Progenitor cell of endocrine pancreas (in vitro differentiated cells): ENCODE data around the gene CHRNA3. TPM values are rescaled to one million over a fixed set of nuclear protein-coding genes. Genes with fewer than 3 reads are reported as not detected.

Source experiments
- DNase-seq: peaks from one replicate; pipeline ENCODE4 v3.0.0; 2021; ENCODE audit warnings: low spot score; ENCODE audit not compliant: unreplicated experiment
- H3K27ac Mint-ChIP-seq: 2 replicates; pipeline ENCODE4 v1.8.0; 2021; ENCODE audit warnings: mild to moderate bottlenecking, moderate library complexity, mixed read lengths
- H3K27me3 Mint-ChIP-seq: 2 replicates; pipeline ENCODE4 v1.8.0; 2021; ENCODE audit warnings: mixed read lengths
- H3K36me3 Mint-ChIP-seq: 2 replicates; pipeline ENCODE4 v1.8.0; 2022; ENCODE audit warnings: mixed read lengths; ENCODE audit not compliant: insufficient read depth
- H3K4me1 Mint-ChIP-seq: 2 replicates; pipeline ENCODE4 v1.8.0; 2021; ENCODE audit warnings: low read depth, mixed read lengths
- H3K4me3 Mint-ChIP-seq: 2 replicates; pipeline ENCODE4 v1.8.0; 2021; ENCODE audit warnings: low read depth, mild to moderate bottlenecking, moderate library complexity, mixed read lengths
- H3K9me3 Mint-ChIP-seq: 2 replicates; pipeline ENCODE4 v1.8.0; 2021; ENCODE audit warnings: low read depth, mixed read lengths
- CTCF ChIP-seq: fragments of 200-600 bp; sonication (generic); IDR thresholded peaks from one replicate; pipeline ENCODE4 v1.5.0; 2021; ENCODE audit warnings: antibody characterized with exemption, mild to moderate bottlenecking; ENCODE audit not compliant: unreplicated experiment
- total RNA-seq: library from RNA; stranded (reverse); gene quantifications from 2 replicates; pipeline ENCODE4 v1.2.1, GENCODE V29; 2021

CHRNA3 gene
- total RNA-seq, 1 donor from 2014 or later = 0.29 TPM

- TF ChIP-seq CTCF = no peak
- Mint-ChIP-seq H3K4me1 (peaks cover 3% of the 10 kb centered on the region), H3K9me3 (no peaks in the 10 kb centered on the region), H3K4me3 (peak overlapping the region; percentile 75), H3K27ac (no peak overlapping the region), H3K27me3 (peaks cover 31% of the 10 kb centered on the region), H3K36me3 (no peaks in the 10 kb centered on the region)
- no peak for DNase-seq
These were observed 21.0 kb upstream of the CHRNA3 start for GRCh38 chr15:78641749-78642275.

- H3K4me3 Mint-ChIP-seq = peak within 1 kb of the TSS; percentile 75
- H3K9me3 Mint-ChIP-seq = no peaks in the 10 kb centered on the region
- DNase-seq = no peak
- no peaks in the 10 kb centered on the region for H3K36me3 Mint-ChIP-seq
- peaks cover 3% of the 10 kb centered on the region for H3K4me1 Mint-ChIP-seq
- H3K27ac Mint-ChIP-seq = no peak within 1 kb of the TSS
- peak; percentile 8 for TF ChIP-seq CTCF
- peaks cover 37% of the 10 kb centered on the region for H3K27me3 Mint-ChIP-seq
These were observed 20.4 kb upstream of the CHRNA3 start, which contains the start of gene CHRNB4 for GRCh38 chr15:78641102-78641748. Gene CHRNB4 (minus strand): TSS chr15:78641210. CDS start chr15:78641133, 77 bp downstream.

- no peaks in the 10 kb centered on the region for H3K9me3 Mint-ChIP-seq
- peak; percentile 45 for DNase-seq
- H3K27ac Mint-ChIP-seq = no peak overlapping the region
- no peak for TF ChIP-seq CTCF
- H3K36me3 Mint-ChIP-seq = no peaks in the 10 kb centered on the region
- peaks cover 3% of the 10 kb centered on the region for H3K4me1 Mint-ChIP-seq
- H3K4me3 Mint-ChIP-seq = peak overlapping the region; percentile 66
- H3K27me3 Mint-ChIP-seq = peaks cover 38% of the 10 kb centered on the region
These were observed 19.8 kb upstream of the CHRNA3 start for GRCh38 chr15:78640527-78641101.

GRCh38 chr15:78638658-78639314 is 18.0 kb upstream of the CHRNA3 start:
- peak; percentile 80 for TF ChIP-seq CTCF
- Mint-ChIP-seq H3K27ac (no peak overlapping the region), H3K36me3 (no peaks in the 10 kb centered on the region), H3K27me3 (peaks cover 35% of the 10 kb centered on the region), H3K9me3 (no peaks in the 10 kb centered on the region), H3K4me1 (peaks cover 3% of the 10 kb centered on the region), H3K4me3 (no peak overlapping the region)
- peak; percentile 64 for DNase-seq

GRCh38 chr15:78637776-78638435 is 17.1 kb upstream of the CHRNA3 start:
- no peak for TF ChIP-seq CTCF
- Mint-ChIP-seq H3K4me1 (peaks cover 3% of the 10 kb centered on the region), H3K4me3 (no peak overlapping the region), H3K36me3 (no peaks in the 10 kb centered on the region), H3K27ac (no peak overlapping the region), H3K9me3 (peaks cover 7% of the 10 kb centered on the region), H3K27me3 (peaks cover 35% of the 10 kb centered on the region)
- DNase-seq = no peak
